H1 (cell line): ENCODE results near the gene DIAPH1. TPM values are rescaled to one million over a fixed set of nuclear protein-coding genes. Genes with fewer than 3 reads are reported as not detected.
A peak's percentile ranks its signal among the peaks of the same experiment; 100 is the strongest.

Source experiments
- CTCF ChIA-PET: fragments of 300-600 bp; sonication (Branson Sonifier 250); formaldehyde crosslinking; loops from one replicate; lab custom pipeline; 2021; ENCODE audit not compliant: partially characterized antibody; lab: Charles Lee
- POLR2A ChIA-PET: fragments of 300-600 bp; sonication (Branson Sonifier 250); formaldehyde crosslinking; loops from one replicate; lab custom pipeline; 2021; ENCODE audit warnings: inconsistent platforms; ENCODE audit not compliant: partially characterized antibody; lab: Charles Lee
- DNase-seq, 2 experiments: peaks; one replicate each; pipeline versions ENCODE4 v3.0.0 to v3.0.0-alpha.2; 2010 to 2022; ENCODE audit warnings: low spot score in 2 of 2, low read depth in 1 of 2, mixed read lengths in 1 of 2
- FAIRE-seq: peaks from 2 replicates; lab custom pipeline; 2011; peaks lifted over from hg19 to GRCh38; lab: Jason Lieb, UNC
- H2AFZ ChIP-seq: 2 replicates; pipeline ENCODE4 v1.8.1; 2012; ENCODE audit warnings: low read length, inconsistent platforms
- H2AK5ac ChIP-seq: 2 replicates; pipeline ENCODE4 v1.6.1; 2013; ENCODE audit warnings: low read depth, low read length
- H2BK120ac ChIP-seq: replicated peaks from 2 replicates; pipeline ENCODE3; 2013; ENCODE audit warnings: low read depth, low read length, inconsistent platforms
- H2BK12ac ChIP-seq: 2 replicates; pipeline ENCODE4 v1.6.1; 2013; ENCODE audit warnings: low read depth, low read length
- H2BK15ac ChIP-seq: 2 replicates; pipeline ENCODE4 v1.6.1; 2013; ENCODE audit warnings: low read length
- H2BK20ac ChIP-seq: 2 replicates; pipeline ENCODE4 v1.6.1; 2013; ENCODE audit warnings: low read length
- H2BK5ac ChIP-seq: 2 replicates; pipeline ENCODE4 v1.6.1; 2013; ENCODE audit warnings: low read depth, low read length
- H3K14ac ChIP-seq: 2 replicates; pipeline ENCODE4 v1.6.1; 2013; ENCODE audit warnings: inconsistent platforms; ENCODE audit not compliant: insufficient read length
- H3K18ac ChIP-seq: 2 replicates; pipeline ENCODE4 v1.6.1; 2013; ENCODE audit warnings: low read length; ENCODE audit errors: extremely low read depth
- H3K23ac ChIP-seq: 2 replicates; pipeline ENCODE4 v1.6.1; 2013; ENCODE audit warnings: inconsistent platforms; ENCODE audit not compliant: insufficient read length
- H3K23me2 ChIP-seq: 2 replicates; pipeline ENCODE4 v1.6.1; 2013; ENCODE audit warnings: low read depth, low read length
- H3K27ac ChIP-seq: 2 replicates; pipeline ENCODE4 v1.6.1; 2011; ENCODE audit warnings: low read depth, low read length, inconsistent platforms
- H3K27me3 ChIP-seq, 4 experiments: replicated peaks in 1 of 4; 1 replicate in 1 of 4; 2 replicates in 3 of 4; pipeline versions ENCODE4 v1.6.1 to v1.8.1; 2011 to 2013; ENCODE audit warnings: low read length in 3 of 4, mild to moderate bottlenecking in 3 of 4, inconsistent platforms in 2 of 4, mixed read lengths in 2 of 4, moderate library complexity in 1 of 4; ENCODE audit not compliant: control insufficient read depth in 3 of 4, insufficient read depth in 3 of 4; ENCODE audit errors: extremely low read depth in 1 of 4
- H3K36me3 ChIP-seq, 4 experiments: 2 replicates each; pipeline versions ENCODE4 v1.6.1 to v1.8.1; 2011 to 2013; ENCODE audit warnings: mild to moderate bottlenecking in 4 of 4, low read length in 3 of 4, moderate library complexity in 2 of 4, control low read depth in 1 of 4, inconsistent platforms in 1 of 4; ENCODE audit not compliant: insufficient read depth in 4 of 4, control insufficient read depth in 2 of 4
- H3K4ac ChIP-seq: replicated peaks from 2 replicates; pipeline ENCODE3; 2013; ENCODE audit warnings: low read length, low read depth, mixed read lengths, inconsistent platforms; ENCODE audit not compliant: insufficient read length
- H3K4me1 ChIP-seq, 4 experiments: replicated peaks in 1 of 4; 1 replicate in 1 of 4; 2 replicates in 3 of 4; pipeline versions ENCODE4 v1.6.1 to v1.8.1; 2011 to 2013; ENCODE audit warnings: low read length in 3 of 4, inconsistent platforms in 2 of 4, mixed read lengths in 1 of 4; ENCODE audit not compliant: insufficient read depth in 4 of 4, control insufficient read depth in 3 of 4
- H3K4me2 ChIP-seq, 2 experiments: 2 replicates each; pipeline versions ENCODE4 v1.6.1 to v1.8.1; 2011 to 2013; ENCODE audit warnings: low read depth in 2 of 2, low read length in 2 of 2, control low read depth in 1 of 2, inconsistent platforms in 1 of 2, mild to moderate bottlenecking in 1 of 2; ENCODE audit not compliant: insufficient read depth in 1 of 2
- H3K4me3 ChIP-seq, 4 experiments: fragments of 200-600, 300-600 bp in 1 of 4; sonication (generic), shearing (Covaris generic), sonication (Bioruptor Twin) in 1 of 4; 2 replicates each; pipeline versions ENCODE4 v1.5.1 to v1.8.1; 2011 to 2016; ENCODE audit warnings: low read length in 4 of 4, low read depth in 3 of 4, control low read depth in 2 of 4, inconsistent platforms in 2 of 4, mild to moderate bottlenecking in 2 of 4, mixed read lengths in 1 of 4, moderate library complexity in 1 of 4; ENCODE audit not compliant: insufficient read depth in 2 of 4; ENCODE audit errors: extremely low read depth in 1 of 4
- H3K56ac ChIP-seq: replicated peaks from 2 replicates; pipeline ENCODE3; 2013; ENCODE audit warnings: low read depth, mild to moderate bottlenecking, mixed read lengths, low read length, inconsistent platforms; ENCODE audit not compliant: insufficient read length
- H3K79me1 ChIP-seq: 2 replicates; pipeline ENCODE4 v1.6.1; 2013; ENCODE audit warnings: low read depth, low read length, control low read depth
- H3K79me2 ChIP-seq, 2 experiments: 2 replicates each; pipeline versions ENCODE4 v1.6.1 to v1.8.1; 2012 to 2013; ENCODE audit warnings: low read length in 2 of 2, mild to moderate bottlenecking in 2 of 2, inconsistent platforms in 1 of 2; ENCODE audit not compliant: insufficient read depth in 2 of 2, control insufficient read depth in 1 of 2
- H3K9ac ChIP-seq, 4 experiments: replicated peaks in 1 of 4; 1 replicate in 1 of 4; 2 replicates in 3 of 4; pipeline versions ENCODE4 v1.6.1 to v1.8.1; 2011 to 2013; ENCODE audit warnings: low read depth in 3 of 4, low read length in 3 of 4, control low read depth in 2 of 4, mild to moderate bottlenecking in 2 of 4, moderate library complexity in 2 of 4, inconsistent platforms in 1 of 4; ENCODE audit errors: extremely low read depth in 1 of 4
- H3K9me3 ChIP-seq, 2 experiments: 2 replicates each; pipeline versions ENCODE4 v1.6.1 to v1.8.1; 2012 to 2013; ENCODE audit warnings: mild to moderate bottlenecking in 2 of 2, moderate library complexity in 2 of 2, control low read depth in 1 of 2, inconsistent platforms in 1 of 2, low read depth in 1 of 2, low read length in 1 of 2, mixed read lengths in 1 of 2; ENCODE audit not compliant: insufficient read depth in 2 of 2
- H4K20me1 ChIP-seq, 2 experiments: replicated peaks in 1 of 2; 2 replicates each; pipeline versions ENCODE3 to v1.8.1; 2011 to 2013; ENCODE audit warnings: inconsistent platforms in 2 of 2, low read length in 2 of 2, mild to moderate bottlenecking in 1 of 2; ENCODE audit not compliant: insufficient read depth in 2 of 2, control insufficient read depth in 1 of 2
- H4K5ac ChIP-seq: 2 replicates; pipeline ENCODE4 v1.6.1; 2013; ENCODE audit warnings: low read length, low read depth, mixed read lengths, inconsistent platforms; ENCODE audit not compliant: insufficient read length
- H4K8ac ChIP-seq: 2 replicates; pipeline ENCODE4 v1.8.0; 2013; ENCODE audit warnings: mild to moderate bottlenecking, moderate library complexity, low read length, inconsistent platforms; ENCODE audit not compliant: insufficient read depth; ENCODE audit errors: extremely low read depth
- H4K91ac ChIP-seq: replicated peaks from 2 replicates; pipeline ENCODE3; 2013; ENCODE audit warnings: low read length, mixed read lengths, inconsistent platforms; ENCODE audit not compliant: insufficient read length
- CTCF ChIP-seq, 3 experiments: IDR thresholded peaks; 1 replicate in 2 of 3; 2 replicates in 1 of 3; pipeline versions ENCODE4 v1.5.1 to v1.6.1; 2011; ENCODE audit warnings: low read length in 3 of 3, mild to moderate bottlenecking in 3 of 3, inconsistent platforms in 2 of 3, low read depth in 1 of 3, moderate library complexity in 1 of 3; ENCODE audit not compliant: insufficient read depth in 1 of 3; ENCODE audit errors: control extremely low read depth in 1 of 3
- HDAC6 ChIP-seq: IDR thresholded peaks from one replicate; pipeline ENCODE4 v1.7.1; 2012; ENCODE audit warnings: low read depth, mild to moderate bottlenecking, inconsistent platforms, low read length, moderate library complexity
- KDM1A ChIP-seq: fragments of 200-600, 300-600 bp; sonication (generic); IDR thresholded peaks from 2 replicates; pipeline ENCODE4 v1.7.1; 2016; ENCODE audit warnings: mild to moderate bottlenecking, low read length, borderline replicate concordance
- RAD21 ChIP-seq, 2 experiments: IDR thresholded peaks in 1 of 2; conservative IDR thresholded peaks in 1 of 2; 2 replicates each; pipeline ENCODE4 v1.6.1; 2011; ENCODE audit warnings: low read depth in 2 of 2, low read length in 2 of 2, improper control_type of control experiment in 1 of 2, inconsistent platforms in 1 of 2, mild to moderate bottlenecking in 1 of 2, moderate library complexity in 1 of 2
- SIN3A ChIP-seq, 2 experiments: IDR thresholded peaks in 1 of 2; conservative IDR thresholded peaks in 1 of 2; 2 replicates each; pipeline ENCODE4 v1.6.1; 2011 to 2012; ENCODE audit warnings: low read length in 2 of 2, improper control_type of control experiment in 1 of 2, low read depth in 1 of 2, mild to moderate bottlenecking in 1 of 2
- WGBS, 2 experiments: shearing (Covaris generic) in 1 of 2; methylation state at CpG; one replicate each; pipeline versions ENCODE4 v1.1.6 to v1.1.7; 2013 to 2015; ENCODE audit warnings: low lambda C conversion rate in 2 of 2, mixed read lengths in 2 of 2, inconsistent platforms in 1 of 2, low coverage in 1 of 2, missing lambda C conversion rate in 1 of 2; ENCODE audit not compliant: insufficient replicate concordance in 2 of 2, insufficient coverage in 1 of 2, insufficient read length in 1 of 2; ENCODE audit errors: extremely low coverage in 1 of 2, missing lambda C conversion rate in 1 of 2; 5-methylcytosine and 5-hydroxymethylcytosine counted together
- polyA plus RNA-seq, 7 experiments: library from polyadenylated mRNA; depleted of rRNA in 3 of 7; stranded (reverse) in 5 of 7; unstranded in 2 of 7; fragments of >200 nt in 5 of 7; fragments of 200-250 nt in 2 of 7; gene quantifications; 1 replicate in 5 of 7; 2 replicates in 1 of 7; 4 replicates in 1 of 7; pipeline versions ENCODE4 v1.2.1 to v1.2.3, GENCODE V29; 2011 to 2013; ENCODE audit warnings: missing spikeins in 2 of 7, mixed read lengths in 2 of 7
- total RNA-seq: library from RNA; stranded (reverse); fragmentation: NEBNext Ultra II Directional; extraction: Animal tissue kit (Norgen Biotek cat#: 25700); gene quantifications from 2 replicates; pipeline ENCODE4 v1.2.1, GENCODE V29; 2021

DIAPH1 gene
- total and polyA plus RNA-seq, 2 of the 8 experiments (the other 6 are each of a cell fraction or from before 2014, with no cell fraction given), result 61.2 to 114 TPM

DNA sequence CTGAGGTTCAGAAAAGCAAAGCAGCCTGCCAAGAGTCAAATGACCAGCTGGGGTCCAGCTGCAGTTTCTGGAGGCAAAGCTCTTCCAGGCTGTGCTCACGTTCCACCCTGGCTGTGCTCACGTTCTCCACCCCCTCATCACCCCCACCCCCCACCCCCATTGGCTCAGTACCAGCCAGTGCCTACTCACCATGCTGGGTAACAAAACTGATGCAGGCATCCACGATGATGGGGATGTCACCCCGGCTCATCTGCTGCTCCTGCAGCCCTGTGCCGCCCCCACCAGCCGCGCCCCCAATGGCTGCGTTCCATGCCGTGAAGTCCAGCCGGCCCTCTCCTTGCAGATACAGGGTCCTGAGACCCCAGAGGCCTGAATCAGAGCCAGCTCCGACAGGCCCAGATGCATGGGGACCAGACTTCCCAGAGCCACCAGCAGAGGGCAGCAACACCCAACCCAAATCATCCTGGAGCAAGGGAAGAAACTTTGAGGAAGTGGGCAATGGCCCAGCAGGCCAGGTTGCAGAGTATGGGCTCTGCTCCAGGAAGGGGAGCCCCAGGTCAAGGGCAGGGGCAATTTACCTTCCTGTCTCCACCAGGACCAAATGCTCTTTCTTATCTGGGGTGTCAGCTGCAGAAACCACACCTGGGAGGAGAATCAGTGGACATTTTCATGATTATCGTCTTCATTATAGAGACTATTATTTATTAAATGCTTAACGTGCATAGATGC lies 46.1 kb upstream of the DIAPH1 start:
- H3K14ac ChIP-seq, result no peak overlapping the region
- TF ChIP-seq HDAC6 (no peak), KDM1A (0 out of 2 replicates have a peak, but pooled peaks have one; percentile 31), CTCF (IDR thresholded peaks at IDR 0.05; ENCODE audit: control extremely low read depth in 1 of 3, insufficient read depth in 1 of 3, low read depth in 1 of 3, low read length in 3 of 3) (peak; percentile 91 to 96 (median 91)), RAD21 (IDR thresholded peaks at IDR 0.05 in 1 of 2, conservative IDR thresholded peaks at IDR 0.05 in 1 of 2; ENCODE audit: low read depth in 2 of 2, low read length in 2 of 2) (peak; percentile 90 to 95), SIN3A (conservative IDR thresholded peaks at IDR 0.05 in 1 of 2, IDR thresholded peaks at IDR 0.05 in 1 of 2; ENCODE audit: low read depth in 1 of 2, low read length in 2 of 2) (0 out of 4 replicates have a peak, but pooled peaks of 1 of the 2 experiments have one; percentile 42)

More for the DNA sequence above, 46.1 kb upstream of the DIAPH1 start:
- H4K8ac ChIP-seq, result no peak overlapping the region
- H3K9ac ChIP-seq, result no peak overlapping the region
- H3K18ac ChIP-seq, result no peak overlapping the region
- H3K4ac ChIP-seq, result no peak overlapping the region
- H4K20me1 ChIP-seq, result no peaks in the 10 kb centered on the region
- no peaks in the 10 kb centered on the region for H3K23me2 ChIP-seq
- H2BK12ac ChIP-seq, result no peak overlapping the region
- H3K56ac ChIP-seq, result no peak overlapping the region
- no peak overlapping the region for H2AK5ac ChIP-seq
- WGBS, 2 experiments, result 70% methylated on average over 11 of the region's 13 CpGs; no CpG with 5 or more reads in 1 of the 2 experiments
- DNase-seq (peak; percentile 66 to 94), FAIRE-seq (peak; percentile 87)
- no peak overlapping the region for H2BK20ac ChIP-seq
- peaks cover 3 to 26% (median 18%) of the 10 kb centered on the region in 4 experiments; a peak in 6 of 8 replicates for H3K36me3 ChIP-seq
- no peak overlapping the region for H2AFZ ChIP-seq
- no peak overlapping the region for H4K5ac ChIP-seq
- no peak overlapping the region for H2BK15ac ChIP-seq
- no peaks in the 10 kb centered on the region for H3K79me1 ChIP-seq
- H3K23ac ChIP-seq, result no peak overlapping the region
- no peaks in the 10 kb centered on the region for H3K9me3 ChIP-seq
- H3K4me2 ChIP-seq, result no peak overlapping the region
- POLR2A ChIA-PET, result interaction anchor here (0.8 to 1.8 kb wide), 5 partner anchors 11 to 27 kb away, joined by 3 to 5 read pairs (median 3); no protein-coding TSS in a partner anchor
- no peaks in the 10 kb centered on the region for H3K79me2 ChIP-seq
- no peak overlapping the region for H2BK5ac ChIP-seq
- H3K27ac ChIP-seq, result no peak overlapping the region
- no peaks in the 10 kb centered on the region for H3K27me3 ChIP-seq
- H3K4me3 ChIP-seq, result no peak overlapping the region
- H3K4me1 ChIP-seq, result no peaks in the 10 kb centered on the region
- CTCF ChIA-PET, result interaction anchor here (0.6 to 11.0 kb wide), 28 partner anchors 8 to 352 kb away, joined by 3 to 137 read pairs (median 4); partner anchors contain the start of genes ARAP3, FCHSD1, GNPDA1 and HDAC3
- H4K91ac ChIP-seq, result no peak overlapping the region
- no peak overlapping the region for H2BK120ac ChIP-seq
